ENCODE measurements around the gene RASSF4. TPM values are rescaled to one million over a fixed set of nuclear protein-coding genes. Genes with fewer than 3 reads are reported as not detected.

The RASSF4 gene
- total RNA-seq, 1 donor from 2014 or later, result 40.0 TPM

GRCh38 chr10:44954962-44955361 is 4.6 kb upstream of the RASSF4 start:
- Histone ChIP-seq H3K4me1 (peaks cover 0 to 11% of the 10 kb centered on the region in 2 donors), H3K4me3 (no peak overlapping the region), H3K36me3 (peaks cover 0 to 4% of the 10 kb centered on the region in 2 donors), H3K27ac (no peak overlapping the region), H3K27me3 (no peaks in the 10 kb centered on the region), H3K9me3 (no peaks in the 10 kb centered on the region)
- no peak for DNase-seq (ENCODE audit: low spot score in 2 of 2)
- no peak for TF ChIP-seq CTCF (IDR thresholded peaks at IDR 0.05)
- intact Hi-C loops (cut with DNase I), result loop anchor here (5.0 kb wide), 1 partner anchor 78 kb away; no protein-coding TSS in a partner anchor

- Histone ChIP-seq H3K27me3 (no peaks in the 10 kb centered on the region), H3K4me1 (peaks cover 0 to 17% of the 10 kb centered on the region in 2 donors), H3K36me3 (peaks cover 0 to 4% of the 10 kb centered on the region in 2 donors), H3K4me3 (no peak overlapping the region), H3K9me3 (no peaks in the 10 kb centered on the region), H3K27ac (no peak overlapping the region)
- no peak for TF ChIP-seq CTCF (IDR thresholded peaks at IDR 0.05)
- intact Hi-C loops (cut with DNase I), result loop anchor here (5.0 kb wide), 1 partner anchor 78 kb away; no protein-coding TSS in a partner anchor
- DNase-seq (ENCODE audit: low spot score in 2 of 2), result peak in 1 of 2 donors; percentile 64
These were observed 4.1 kb upstream of the RASSF4 start for GRCh38 chr10:44955413-44956070.

- Histone ChIP-seq H3K4me1 (peaks cover 0 to 21% of the 10 kb centered on the region in 2 donors), H3K27me3 (no peaks in the 10 kb centered on the region), H3K4me3 (no peak overlapping the region), H3K36me3 (peaks cover 0 to 4% of the 10 kb centered on the region in 2 donors), H3K27ac (no peak overlapping the region), H3K9me3 (no peaks in the 10 kb centered on the region)
- TF ChIP-seq CTCF (IDR thresholded peaks at IDR 0.05), result no peak
- peak in 1 of 2 donors; percentile 41 for DNase-seq (ENCODE audit: low spot score in 2 of 2)
- intact Hi-C loops (cut with DNase I), result loop anchor here (5.0 kb wide), 1 partner anchor 79 kb away; no protein-coding TSS in a partner anchor
These were observed 3.4 kb upstream of the RASSF4 start for GRCh38 chr10:44956226-44956625.

GRCh38 chr10:44956717-44957706 is 2.6 kb upstream of the RASSF4 start:
- H3K9me3 ChIP-seq, result no peaks in the 10 kb centered on the region
- H3K4me1 ChIP-seq, result peaks cover 0 to 24% of the 10 kb centered on the region in 2 donors
- intact Hi-C loops (cut with DNase I), result loop anchor here (5.0 kb wide), 1 partner anchor 80 kb away; no protein-coding TSS in a partner anchor
- DNase-seq (ENCODE audit: low spot score in 2 of 2), result peak in 1 of 2 donors; percentile 25
- H3K27me3 ChIP-seq, result no peaks in the 10 kb centered on the region
- no peak for TF ChIP-seq CTCF (IDR thresholded peaks at IDR 0.05)
- H3K36me3 ChIP-seq, result peaks cover 0 to 4% of the 10 kb centered on the region in 2 donors
- H3K27ac ChIP-seq, result no peak overlapping the region
- no peak overlapping the region for H3K4me3 ChIP-seq

- no peak for TF ChIP-seq CTCF (IDR thresholded peaks at IDR 0.05)
- Histone ChIP-seq H3K4me3 (peak overlapping the region; percentile 78 to 93), H3K4me1 (peaks cover 2 to 28% of the 10 kb centered on the region in 2 donors), H3K36me3 (peaks cover 0 to 4% of the 10 kb centered on the region in 2 donors), H3K27ac (peak overlapping the region; percentile 86 to 90), H3K27me3 (no peaks in the 10 kb centered on the region), H3K9me3 (no peaks in the 10 kb centered on the region)
- intact Hi-C loops (cut with DNase I), result loop anchor here (2.0 to 5.0 kb wide), 2 partner anchors 26 to 81 kb away; no protein-coding TSS in a partner anchor
- DNase-seq (ENCODE audit: low spot score in 2 of 2), result peak in 1 of 2 donors; percentile 70
These were observed 1.3 kb upstream of the RASSF4 start for GRCh38 chr10:44958196-44958897.
